Mucosa of stomach (tissue), 1 donor: ENCODE measurements around the gene PTK7.

Experiments used
- H3K27me3 ChIP-seq: one replicate; pipeline ENCODE4 v1.7.0; 2013; ENCODE audit warnings: mild to moderate bottlenecking, low read length; ENCODE audit not compliant: control insufficient read depth, insufficient read depth
- H3K36me3 ChIP-seq: one replicate; pipeline ENCODE4 v1.7.0; 2013; ENCODE audit warnings: low read length; ENCODE audit not compliant: control insufficient read depth, insufficient read depth
- H3K4me1 ChIP-seq: one replicate; pipeline ENCODE4 v1.7.0; 2013; ENCODE audit warnings: mild to moderate bottlenecking, low read length; ENCODE audit not compliant: control insufficient read depth, insufficient read depth
- H3K4me3 ChIP-seq: one replicate; pipeline ENCODE4 v1.7.0; 2013; ENCODE audit warnings: low read length
- H3K9ac ChIP-seq: one replicate; pipeline ENCODE4 v1.7.0; 2013; ENCODE audit warnings: mild to moderate bottlenecking, low read length, moderate library complexity
- H3K9me3 ChIP-seq: one replicate; pipeline ENCODE4 v1.7.0; 2013; ENCODE audit warnings: mild to moderate bottlenecking, low read length, moderate library complexity; ENCODE audit not compliant: control insufficient read depth
- donor health status: Pancreatic carcinoma.

PTK7 gene

DNA sequence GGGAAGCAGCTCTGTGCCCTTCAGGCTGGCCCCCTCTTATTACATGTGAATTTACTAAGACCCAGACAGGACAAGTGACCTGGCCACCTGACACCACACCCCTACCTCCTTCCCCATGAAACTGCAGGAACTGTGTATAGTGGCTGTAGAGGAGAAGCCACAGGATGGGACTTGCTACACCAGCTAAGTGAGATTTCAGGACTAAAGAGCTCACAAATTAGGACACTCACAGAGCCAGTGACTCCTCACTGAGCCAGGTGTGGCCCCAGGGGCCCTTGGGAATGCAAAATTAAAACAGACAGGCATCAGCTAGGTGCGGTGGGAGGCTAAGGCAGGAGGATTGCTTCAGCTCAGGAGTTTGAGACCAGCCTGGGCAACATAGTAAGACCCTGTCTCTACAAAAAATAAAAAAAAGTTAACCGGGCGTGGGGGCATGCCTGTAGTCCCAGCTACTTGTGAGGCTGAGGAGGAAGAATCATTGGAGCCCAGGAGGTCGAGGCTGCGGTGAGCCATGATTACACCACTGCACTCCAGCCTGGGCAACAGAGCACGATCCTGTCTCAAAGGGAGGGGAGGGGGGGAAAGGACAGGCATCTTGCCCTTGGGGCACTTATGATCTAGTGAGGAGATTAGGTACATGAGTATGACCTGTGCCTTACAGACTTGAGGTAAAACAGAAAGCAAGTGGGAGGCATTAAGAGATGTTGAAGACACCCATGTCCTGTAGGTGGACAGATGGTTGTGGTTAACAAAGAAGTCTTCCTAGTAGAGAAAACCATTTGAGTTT, 71.8 kb downstream of the PTK7 start:
- H3K4me1 ChIP-seq: peaks cover 16% of the 10 kb centered on the region
- no peaks in the 10 kb centered on the region for H3K27me3 ChIP-seq
- no peak overlapping the region for H3K9ac ChIP-seq
- no peak overlapping the region for H3K4me3 ChIP-seq
- H3K9me3 ChIP-seq: no peaks in the 10 kb centered on the region
- H3K36me3 ChIP-seq: no peaks in the 10 kb centered on the region

DNA sequence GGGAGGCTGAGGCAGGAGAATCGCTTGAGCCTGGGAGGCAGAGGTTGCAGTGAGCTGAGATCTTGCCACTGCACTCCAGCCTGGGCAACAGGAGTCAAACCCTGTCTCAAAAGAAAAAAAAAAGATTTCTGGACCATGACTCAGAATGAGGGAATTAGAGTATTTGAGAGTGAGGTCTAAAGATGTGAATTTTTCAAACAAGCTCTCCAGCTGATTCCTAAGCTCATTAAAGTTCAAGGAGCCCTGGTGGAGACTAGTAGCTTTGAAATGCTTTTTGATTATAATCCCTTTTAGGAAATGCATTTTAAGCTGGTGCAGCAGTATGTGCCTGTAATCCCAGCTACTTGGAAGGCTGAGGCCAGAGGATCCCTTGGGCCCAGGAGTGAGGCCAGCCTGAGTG, 73.2 kb downstream of the PTK7 start:
- Histone ChIP-seq H3K36me3 (no peaks in the 10 kb centered on the region), H3K4me3 (no peak overlapping the region), H3K9ac (no peak overlapping the region), H3K9me3 (no peaks in the 10 kb centered on the region), H3K27me3 (no peaks in the 10 kb centered on the region), H3K4me1 (peaks cover 7% of the 10 kb centered on the region)

DNA sequence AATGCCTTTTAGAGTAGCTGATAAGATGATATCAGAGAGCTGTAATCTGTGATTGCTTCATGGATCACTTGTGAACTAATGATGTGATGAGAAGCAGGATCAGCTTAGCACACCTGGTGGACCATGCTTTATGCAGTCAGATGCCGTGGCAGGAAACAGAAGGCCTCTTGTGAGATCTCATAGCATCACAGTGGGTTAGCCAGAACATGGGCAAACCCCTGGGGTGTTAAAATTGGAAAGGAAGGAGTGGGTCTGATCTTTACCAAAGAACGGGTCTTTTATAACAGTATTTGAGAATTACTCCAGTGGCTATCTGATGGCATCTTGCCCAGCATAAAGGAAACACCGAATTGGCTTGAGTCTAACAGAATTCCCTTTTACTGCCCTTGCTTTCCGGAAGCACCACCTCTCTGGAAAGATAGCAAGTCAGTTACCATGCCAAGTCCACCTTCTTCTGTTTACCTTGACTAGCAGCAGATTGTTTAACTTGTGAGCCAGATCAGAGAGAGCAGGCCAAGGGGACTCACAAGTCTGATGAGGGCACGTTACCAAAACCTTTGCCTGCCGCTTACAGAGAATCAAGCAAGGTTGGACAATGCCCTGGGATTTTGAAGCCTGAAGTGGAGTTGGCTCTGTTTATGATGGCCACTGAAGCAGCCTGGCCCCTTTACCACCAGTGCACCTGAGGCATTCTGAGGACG, 74.1 kb downstream of the PTK7 start:
- Histone ChIP-seq H3K36me3 (no peaks in the 10 kb centered on the region), H3K4me3 (no peak overlapping the region), H3K9me3 (no peaks in the 10 kb centered on the region), H3K9ac (no peak overlapping the region), H3K27me3 (no peaks in the 10 kb centered on the region), H3K4me1 (peaks cover 7% of the 10 kb centered on the region)

DNA sequence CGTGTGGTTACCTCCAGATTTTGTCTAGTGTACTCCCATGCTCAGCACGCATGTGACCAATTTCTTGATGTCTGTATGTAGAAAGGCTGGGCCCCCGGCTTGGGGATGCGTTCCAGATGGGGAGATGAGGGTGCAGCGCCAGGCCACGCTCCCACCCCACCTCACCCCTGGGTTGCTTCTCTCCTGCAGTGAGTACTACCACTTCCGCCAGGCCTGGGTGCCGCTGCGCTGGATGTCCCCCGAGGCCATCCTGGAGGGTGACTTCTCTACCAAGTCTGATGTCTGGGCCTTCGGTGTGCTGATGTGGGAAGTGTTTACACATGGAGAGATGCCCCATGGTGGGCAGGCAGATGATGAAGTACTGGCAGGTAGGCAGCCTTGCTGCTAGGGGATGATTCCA, 83.5 kb downstream of the PTK7 start:
- H3K27me3 ChIP-seq: no peaks in the 10 kb centered on the region
- no peak overlapping the region for H3K4me3 ChIP-seq
- no peaks in the 10 kb centered on the region for H3K4me1 ChIP-seq
- no peak overlapping the region for H3K9ac ChIP-seq
- H3K36me3 ChIP-seq: no peaks in the 10 kb centered on the region
- no peaks in the 10 kb centered on the region for H3K9me3 ChIP-seq

DNA sequence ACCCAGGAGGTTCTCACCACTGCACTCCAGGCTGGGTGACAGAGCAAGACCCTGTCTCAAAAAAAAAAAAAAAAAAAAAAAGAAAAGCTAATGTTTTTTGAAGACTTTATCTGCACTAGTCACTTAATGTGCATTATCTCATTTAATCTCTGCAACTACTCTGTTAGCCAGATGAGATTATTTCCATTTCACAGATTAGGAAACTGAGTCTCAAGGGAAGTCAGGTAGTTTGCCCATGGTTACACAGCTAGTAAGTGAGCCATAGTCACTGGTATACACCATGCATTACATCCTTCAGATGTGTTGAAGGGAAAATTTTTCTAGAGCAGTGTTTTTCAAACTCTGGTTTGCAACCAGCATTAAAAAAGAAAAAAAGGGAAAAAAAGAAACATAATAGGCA, 87.8 kb downstream of the PTK7 start:
- Histone ChIP-seq H3K27me3 (no peaks in the 10 kb centered on the region), H3K9me3 (no peaks in the 10 kb centered on the region), H3K9ac (no peak overlapping the region), H3K4me3 (no peak overlapping the region), H3K4me1 (no peaks in the 10 kb centered on the region), H3K36me3 (no peaks in the 10 kb centered on the region)

DNA sequence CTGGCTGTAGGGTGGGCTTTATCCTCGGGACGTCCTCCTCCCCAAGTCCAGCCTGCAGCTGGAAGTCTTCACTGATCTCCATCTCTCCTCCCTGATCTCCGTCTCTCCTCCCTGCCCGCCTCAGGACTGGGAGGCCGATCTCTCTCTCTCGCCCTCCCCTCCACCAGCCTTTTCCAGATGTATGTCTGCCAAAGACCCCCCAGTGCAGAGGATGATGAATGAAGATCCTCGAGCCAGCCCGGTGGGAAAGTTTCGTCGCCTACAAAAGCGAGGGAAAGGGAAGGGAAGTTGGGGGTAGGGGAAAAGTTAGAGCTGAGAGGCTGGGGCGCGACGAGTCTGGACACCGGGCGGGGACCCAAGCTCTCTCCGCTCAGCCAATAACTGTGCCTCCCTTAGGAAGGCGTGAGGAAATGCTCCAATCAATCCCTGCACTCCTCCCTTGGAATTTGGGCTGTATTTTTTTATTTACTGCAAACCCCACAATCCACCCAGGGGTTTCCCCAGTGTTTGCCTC, 94.4 kb downstream of the PTK7 start:
- H3K4me1 ChIP-seq: peaks cover 28% of the 10 kb centered on the region
- no peaks in the 10 kb centered on the region for H3K27me3 ChIP-seq
- peak overlapping the region; percentile 92 for H3K9ac ChIP-seq
- no peaks in the 10 kb centered on the region for H3K9me3 ChIP-seq
- peaks cover 2% of the 10 kb centered on the region for H3K36me3 ChIP-seq
- H3K4me3 ChIP-seq: peak overlapping the region; percentile 87

- Histone ChIP-seq H3K4me3 (peak within 1 kb of the TSS; percentile 87), H3K9ac (peak within 1 kb of the TSS; percentile 92), H3K36me3 (peaks cover 9% of the 10 kb centered on the region), H3K9me3 (no peaks in the 10 kb centered on the region), H3K27me3 (no peaks in the 10 kb centered on the region), H3K4me1 (peaks cover 32% of the 10 kb centered on the region)
These were observed 95.0 kb downstream of the PTK7 start, which contains the start of gene SRF for GRCh38 chr6:43170931-43171706. Gene SRF (plus strand): TSS chr6:43171269. CDS start chr6:43171657, 388 bp downstream.

DNA sequence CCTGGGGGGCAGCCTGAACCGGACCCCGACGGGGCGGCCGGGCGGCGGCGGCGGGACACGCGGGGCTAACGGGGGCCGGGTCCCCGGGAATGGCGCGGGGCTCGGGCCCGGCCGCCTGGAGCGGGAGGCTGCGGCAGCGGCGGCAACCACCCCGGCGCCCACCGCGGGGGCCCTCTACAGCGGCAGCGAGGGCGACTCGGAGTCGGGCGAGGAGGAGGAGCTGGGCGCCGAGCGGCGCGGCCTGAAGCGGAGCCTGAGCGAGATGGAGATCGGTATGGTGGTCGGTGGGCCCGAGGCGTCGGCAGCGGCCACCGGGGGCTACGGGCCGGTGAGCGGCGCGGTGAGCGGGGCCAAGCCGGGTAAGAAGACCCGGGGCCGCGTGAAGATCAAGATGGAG, 95.6 kb downstream of the PTK7 start:
- H3K36me3 ChIP-seq: peaks cover 13% of the 10 kb centered on the region

DNA sequence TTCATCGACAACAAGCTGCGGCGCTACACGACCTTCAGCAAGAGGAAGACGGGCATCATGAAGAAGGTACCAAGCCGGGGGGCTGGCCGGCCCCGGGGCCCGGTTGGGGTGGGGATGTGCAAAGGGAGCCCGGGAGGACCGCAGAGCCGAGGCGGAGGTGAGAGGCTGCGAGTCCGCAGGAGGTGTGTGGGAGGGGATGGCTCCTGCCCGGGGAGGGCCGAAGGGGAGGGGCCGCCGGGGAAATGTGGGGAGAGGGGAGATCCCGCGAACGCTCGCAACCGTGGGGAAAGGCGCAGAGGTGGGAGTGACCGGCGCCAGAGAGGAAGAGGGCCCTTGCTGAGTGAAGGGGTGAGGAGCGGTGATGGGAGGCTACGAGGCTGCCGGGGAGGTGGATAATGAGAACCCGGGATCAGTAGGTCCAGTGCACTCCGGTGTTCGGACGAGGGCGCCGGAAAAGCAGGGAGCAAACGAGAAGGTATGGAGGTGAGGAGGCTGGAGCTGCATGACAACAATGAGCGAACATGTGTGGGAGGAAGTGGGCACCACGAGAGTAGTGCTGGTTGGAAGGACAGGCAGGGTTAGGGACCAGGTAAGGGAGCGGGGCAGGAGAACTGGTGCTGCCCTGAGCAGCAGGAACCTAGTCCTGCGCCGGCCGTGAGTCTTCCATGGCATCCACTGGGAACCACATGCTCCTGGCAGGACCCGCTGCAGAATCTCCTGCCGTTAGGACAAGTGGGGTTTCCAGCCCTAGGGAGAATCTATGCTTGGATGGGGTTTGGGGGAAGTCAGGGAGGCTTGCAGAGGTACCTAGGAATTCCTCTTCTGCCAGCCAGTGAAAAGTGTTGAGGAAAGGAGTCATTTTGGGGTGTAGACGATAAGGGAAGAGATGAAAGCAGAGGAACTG, 96.2 kb downstream of the PTK7 start:
- no peaks in the 10 kb centered on the region for H3K27me3 ChIP-seq
- peak overlapping the region; percentile 92 for H3K9ac ChIP-seq
- peaks cover 32% of the 10 kb centered on the region for H3K4me1 ChIP-seq
- peaks cover 16% of the 10 kb centered on the region for H3K36me3 ChIP-seq
- H3K9me3 ChIP-seq: no peaks in the 10 kb centered on the region
- peak overlapping the region; percentile 74 for H3K4me3 ChIP-seq

More for the DNA sequence above, 95.6 kb downstream of the PTK7 start:
- Histone ChIP-seq H3K27me3 (no peaks in the 10 kb centered on the region), H3K4me3 (peak overlapping the region; percentile 74), H3K9me3 (no peaks in the 10 kb centered on the region), H3K4me1 (peaks cover 32% of the 10 kb centered on the region), H3K9ac (peak overlapping the region; percentile 92)

DNA sequence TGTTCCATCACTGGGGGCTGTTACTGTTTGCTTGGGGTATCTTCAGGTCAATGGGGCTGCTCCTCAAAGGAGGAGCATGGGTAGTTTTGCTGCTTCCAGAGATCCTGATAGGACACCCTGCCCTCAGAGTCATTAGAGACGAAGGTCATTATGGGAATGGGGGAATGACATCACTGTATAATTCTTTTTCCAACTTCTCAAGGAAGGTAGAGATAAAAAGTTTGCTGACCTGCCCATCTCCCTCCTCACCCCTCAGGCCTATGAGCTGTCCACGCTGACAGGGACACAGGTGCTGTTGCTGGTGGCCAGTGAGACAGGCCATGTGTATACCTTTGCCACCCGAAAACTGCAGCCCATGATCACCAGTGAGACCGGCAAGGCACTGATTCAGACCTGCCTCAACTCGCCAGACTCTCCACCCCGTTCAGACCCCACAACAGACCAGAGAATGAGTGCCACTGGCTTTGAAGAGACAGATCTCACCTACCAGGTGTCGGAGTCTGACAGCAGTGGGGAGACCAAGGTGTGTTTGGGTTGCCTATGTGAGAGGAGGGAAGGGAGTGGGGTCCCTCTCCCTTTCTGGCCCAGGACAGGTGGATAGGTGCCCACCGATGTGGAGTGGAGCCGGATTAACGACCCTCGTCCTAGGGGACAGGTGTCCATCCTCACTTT, 97.6 kb downstream of the PTK7 start:
- Histone ChIP-seq H3K4me1 (peaks cover 32% of the 10 kb centered on the region), H3K36me3 (peaks cover 22% of the 10 kb centered on the region), H3K4me3 (no peak overlapping the region), H3K9me3 (no peaks in the 10 kb centered on the region), H3K9ac (peak overlapping the region; percentile 92), H3K27me3 (no peaks in the 10 kb centered on the region)
